GM12864 (cell line): ENCODE measurements around the gene PRAMEF27.
"Not testable (repeated sequence)": the region's sequence is repeated elsewhere in the genome, so short reads cannot be mapped to it uniquely, and the experiment has no call there.

ENCODE experiments used
- DNase-seq: peaks from one replicate; pipeline ENCODE4 v3.0.0-alpha.2; 2011; ENCODE audit warnings: low read depth
- H3K4me3 ChIP-seq: 2 replicates; pipeline ENCODE4 v1.5.1; 2011; ENCODE audit warnings: mild to moderate bottlenecking, low read depth, low read length, control low read depth

PRAMEF27 gene

DNA sequence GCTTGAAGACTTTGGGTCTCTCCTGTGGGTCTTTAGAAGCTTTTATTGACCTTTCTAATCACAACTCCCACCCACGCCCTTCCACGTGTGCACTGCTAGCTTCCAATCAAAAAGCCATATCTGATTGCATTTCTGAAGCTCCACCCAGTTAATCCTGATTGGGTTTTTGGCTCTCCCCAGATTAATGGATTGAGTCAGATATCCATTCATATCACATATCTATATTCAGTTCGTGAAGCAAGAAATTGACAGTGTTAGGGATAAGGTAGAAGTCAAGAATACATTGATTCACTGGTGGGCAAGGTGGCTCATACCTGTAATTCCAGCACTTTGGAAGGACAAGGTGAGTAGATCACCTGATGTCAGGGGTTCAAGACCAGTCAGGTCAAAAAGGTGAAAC lies at the start of gene PRAMEF27:
Gene PRAMEF27 (minus strand): TSS at position 101 of the 400 bp plus-strand sequence. CDS start 2,916 bp downstream, outside the sequence.
- H3K4me3 ChIP-seq, DNase-seq: not testable (repeated sequence)

GRCh38 chr1:13070474-13070873 lies 14.1 kb upstream of the PRAMEF27 start, which contains the start of gene PRAMEF25:
TSS of gene PRAMEF25 (plus strand) at chr1:13070774. CDS start at chr1:13073694, 2,920 bp downstream.
- not testable (repeated sequence) for H3K4me3 ChIP-seq, DNase-seq

GRCh38 chr1:13019846-13020245 lies 36.5 kb downstream of the PRAMEF27 start:
- H3K4me3 ChIP-seq, DNase-seq: not testable (repeated sequence)

DNA sequence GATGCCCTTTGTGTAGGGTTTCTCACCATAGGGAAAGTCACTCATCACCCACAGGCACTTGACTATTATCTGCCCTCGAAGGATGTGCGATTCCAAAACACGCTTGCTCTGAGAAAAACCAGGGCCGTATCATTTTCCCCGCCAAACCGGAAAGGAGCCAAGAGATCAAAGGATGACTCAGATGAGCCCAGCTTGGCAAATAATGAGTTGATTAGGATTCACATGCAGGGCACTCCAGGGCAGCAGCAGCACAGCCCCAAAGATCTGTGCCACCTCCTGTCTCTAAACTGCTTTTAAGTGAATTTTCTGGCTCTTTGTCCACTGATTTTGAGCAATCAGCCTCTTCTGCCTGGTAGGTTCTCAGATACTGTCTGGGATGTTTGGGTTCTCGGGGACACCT lies 44.4 kb downstream of the PRAMEF27 start:
- not testable (repeated sequence) for DNase-seq, H3K4me3 ChIP-seq

GRCh38 chr1:13009348-13009747 lies 47.0 kb downstream of the PRAMEF27 start:
- not testable (repeated sequence) for DNase-seq, H3K4me3 ChIP-seq

- not testable (repeated sequence) for H3K4me3 ChIP-seq, DNase-seq
Measured at GRCh38 chr1:13005732-13006131, 50.6 kb downstream of the PRAMEF27 start.
